Ascending aorta (tissue), 2 donors: ENCODE results near the gene LRRC74B. TPM values are rescaled to one million over a fixed set of nuclear protein-coding genes. Genes with fewer than 3 reads are reported as not detected.
"Not testable (repeated sequence)": the region's sequence is repeated elsewhere in the genome, so short reads cannot be mapped to it uniquely, and the experiment has no call there.

Experiments
- DNase-seq, 2 donors: peaks; one replicate each; pipeline ENCODE4 v3.0.0-alpha.2; 2019; ENCODE audit warnings: low spot score in 2 of 2
- H3K27ac ChIP-seq, 2 donors: fragments of 200-600 bp; sonication (generic); one replicate each; pipeline ENCODE4 v1.5.1; 2016 to 2017; ENCODE audit warnings: mild to moderate bottlenecking in 1 of 2
- H3K27me3 ChIP-seq: fragments of 200-600 bp; sonication (generic); one replicate; pipeline ENCODE4 v1.5.1; 2017
- H3K36me3 ChIP-seq, 2 donors: fragments of 200-600 bp; sonication (generic); one replicate each; pipeline ENCODE4 v1.5.1; 2016
- H3K4me1 ChIP-seq, 2 donors: fragments of 200-600 bp; sonication (generic); one replicate each; pipeline ENCODE4 v1.5.1; 2016 to 2017; ENCODE audit warnings: mild to moderate bottlenecking in 1 of 2
- H3K4me3 ChIP-seq, 2 donors: fragments of 200-600 bp; sonication (generic); one replicate each; pipeline ENCODE4 v1.5.1; 2016 to 2017; ENCODE audit warnings: mild to moderate bottlenecking in 1 of 2
- H3K9me3 ChIP-seq, 2 donors: fragments of 200-600 bp; sonication (generic); one replicate each; pipeline ENCODE4 v1.5.1; 2016
- CTCF ChIP-seq, 3 experiments: fragments of 200-600 bp in 2 of 3; fragments of 450-650 bp in 1 of 3; sonication (generic) in 2 of 3; IDR thresholded peaks; one replicate each; pipeline ENCODE4 v1.5.1; 2016 to 2019; ENCODE audit warnings: antibody characterized with exemption in 3 of 3, mild to moderate bottlenecking in 1 of 3, moderate library complexity in 1 of 3
- intact Hi-C: fragments of 100-400 bp; cut with DNase I; formaldehyde crosslinking; loops from one replicate; pipeline ENCODE4 v1.15.1; 2023
- total RNA-seq: library from RNA; depleted of rRNA; stranded (reverse); fragments of >200 nt; gene quantifications from one replicate; pipeline ENCODE4 v1.1.0, GENCODE V29; 2016

The LRRC74B gene
- total RNA-seq, 1 donor from 2014 or later = 2.6 TPM

DNA sequence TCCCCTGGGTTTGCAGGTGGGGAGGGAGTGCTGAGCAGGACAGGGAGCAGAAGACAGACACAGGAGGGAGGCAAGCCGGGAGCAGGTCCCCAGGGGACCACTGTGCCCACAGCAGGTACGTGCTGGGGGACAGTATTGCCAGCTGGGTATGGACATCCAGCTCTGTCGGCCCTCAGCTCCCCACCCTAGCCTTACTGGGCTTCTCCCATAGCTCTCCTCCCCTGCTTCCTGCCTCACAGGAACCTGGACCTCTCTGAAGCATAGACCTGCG is 9.8 kb downstream of the LRRC74B start:
- Histone ChIP-seq H3K36me3 (no peaks in the 10 kb centered on the region), H3K9me3 (no peaks in the 10 kb centered on the region), H3K27me3 (no peaks in the 10 kb centered on the region), H3K27ac (no peak overlapping the region), H3K4me1 (no peaks in the 10 kb centered on the region), H3K4me3 (no peak overlapping the region)
- no peak for TF ChIP-seq CTCF (IDR thresholded peaks at IDR 0.05)
- DNase-seq = no peak
- intact Hi-C loops = no loop called here

DNA sequence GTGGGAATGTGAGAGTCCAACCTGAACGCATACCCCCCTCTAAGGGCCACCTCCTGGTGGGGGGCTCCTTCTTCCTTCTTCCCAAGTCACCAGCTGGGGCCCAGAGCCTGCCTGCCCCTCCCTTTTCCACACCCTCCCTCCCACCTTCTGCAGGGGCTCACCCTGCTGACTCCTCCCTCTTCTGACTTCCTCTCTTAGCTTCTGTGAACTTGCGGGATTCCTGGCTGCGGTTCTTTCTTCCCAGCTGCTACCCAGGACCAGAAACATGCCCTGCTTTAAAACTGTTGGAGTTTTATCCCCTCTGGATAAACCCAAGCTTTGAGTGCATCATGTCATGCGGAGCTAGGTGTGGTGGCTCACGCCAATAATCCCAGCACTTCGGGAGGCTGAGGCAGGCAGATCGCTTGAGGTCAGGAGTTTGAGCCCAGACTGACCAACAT is 10.2 kb downstream of the LRRC74B start:
- Histone ChIP-seq H3K9me3 (no peaks in the 10 kb centered on the region), H3K27ac (no peak overlapping the region), H3K27me3 (no peaks in the 10 kb centered on the region), H3K4me1 (no peaks in the 10 kb centered on the region), H3K4me3 (no peak overlapping the region), H3K36me3 (no peaks in the 10 kb centered on the region)
- no peak for DNase-seq
- TF ChIP-seq CTCF (IDR thresholded peaks at IDR 0.05) = no peak
- intact Hi-C loops = no loop called here

DNA sequence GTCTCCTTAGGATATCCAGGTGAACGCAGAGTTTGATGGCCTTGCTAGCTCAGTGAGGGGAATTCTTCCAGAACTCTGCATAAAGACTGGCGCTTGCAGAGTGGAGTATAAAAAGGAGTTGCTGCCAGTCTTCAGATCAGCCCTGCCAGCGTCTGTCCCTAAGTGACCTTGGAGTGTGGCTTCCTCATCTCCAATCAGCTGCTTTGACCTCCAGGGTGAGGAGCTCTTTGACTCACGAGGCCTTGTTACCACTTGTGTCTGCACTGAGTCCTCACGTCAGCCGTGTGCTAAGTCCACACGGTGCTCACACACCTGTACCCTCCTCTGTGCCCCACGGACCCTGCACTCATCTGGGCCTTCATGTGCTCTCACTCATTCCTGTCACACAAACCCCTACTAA is 14.6 kb downstream of the LRRC74B start:
- H3K27ac ChIP-seq, H3K4me3 ChIP-seq, H3K4me1 ChIP-seq, intact Hi-C loops, H3K27me3 ChIP-seq, H3K9me3 ChIP-seq, H3K36me3 ChIP-seq, DNase-seq: not testable (repeated sequence)

DNA sequence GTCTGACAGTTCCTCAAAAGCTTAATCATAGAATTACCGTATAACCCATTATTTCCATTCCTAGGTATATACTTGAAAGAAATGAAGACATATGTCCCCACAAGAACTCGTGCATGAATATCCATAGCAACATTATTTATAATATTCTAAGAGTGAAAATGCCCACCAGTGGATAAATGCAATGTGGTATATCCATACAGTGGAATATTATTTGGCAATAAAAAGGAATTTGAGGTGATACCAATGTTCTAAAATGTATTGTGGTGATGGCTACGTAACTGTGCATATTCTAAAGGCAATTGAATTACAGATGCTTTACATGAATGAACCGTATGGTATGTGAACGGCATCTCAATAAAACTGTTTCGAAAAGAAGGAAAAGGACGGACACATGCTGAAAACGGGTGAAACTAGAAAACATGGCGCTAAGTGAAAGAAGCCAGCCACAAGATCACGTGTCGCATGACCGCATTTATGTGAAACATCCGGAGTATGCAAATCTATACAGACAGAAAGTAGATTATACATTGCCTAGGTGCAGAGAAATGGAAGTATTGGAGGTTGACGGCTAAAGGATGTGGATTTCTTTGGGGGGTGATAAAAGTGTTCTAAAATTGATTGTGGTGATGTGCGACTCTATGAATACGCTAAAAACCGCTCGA is 16.0 kb downstream of the LRRC74B start:
- H3K36me3 ChIP-seq, H3K4me3 ChIP-seq, H3K27me3 ChIP-seq, H3K27ac ChIP-seq, DNase-seq, H3K9me3 ChIP-seq, intact Hi-C loops, H3K4me1 ChIP-seq: not testable (repeated sequence)

DNA sequence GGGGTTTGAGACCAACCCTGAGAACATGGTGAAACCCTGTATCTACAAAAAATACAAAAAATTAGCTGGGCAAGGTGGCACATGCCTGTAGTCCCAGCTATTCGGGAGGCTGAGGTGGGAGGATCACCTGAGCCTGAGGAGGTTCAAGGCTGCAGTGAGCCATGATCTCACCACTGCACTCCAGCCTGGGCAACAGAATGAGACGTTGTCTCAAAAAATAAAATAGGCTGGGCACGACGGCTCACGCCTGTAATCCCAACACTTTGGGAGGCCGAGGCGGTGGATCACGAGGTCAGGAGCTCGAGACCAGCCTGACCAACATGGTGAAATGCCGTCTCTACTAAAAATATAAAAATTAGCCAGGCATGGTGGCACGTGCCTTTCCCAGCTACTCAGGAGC is 18.7 kb downstream of the LRRC74B start:
- H3K27me3 ChIP-seq, H3K27ac ChIP-seq, H3K36me3 ChIP-seq, intact Hi-C loops, H3K9me3 ChIP-seq, DNase-seq, H3K4me1 ChIP-seq, H3K4me3 ChIP-seq: not testable (repeated sequence)

- intact Hi-C loops = no loop called here
- H3K27me3 ChIP-seq = no peaks in the 10 kb centered on the region
- H3K36me3 ChIP-seq = no peaks in the 10 kb centered on the region
- H3K27ac ChIP-seq = no peak overlapping the region
- TF ChIP-seq CTCF (IDR thresholded peaks at IDR 0.05) = no peak
- H3K9me3 ChIP-seq = no peaks in the 10 kb centered on the region
- peak in 1 of 2 donors; percentile 58 for DNase-seq
- no peaks in the 10 kb centered on the region for H3K4me1 ChIP-seq
- H3K4me3 ChIP-seq = no peak overlapping the region
Measured at GRCh38 chr22:21064917-21065864, 19.4 kb downstream of the LRRC74B start.

GRCh38 chr22:21067075-21067900 is 21.5 kb downstream of the LRRC74B start:
- DNase-seq = no peak
- Histone ChIP-seq H3K4me3 (no peak overlapping the region), H3K36me3 (no peaks in the 10 kb centered on the region), H3K9me3 (no peaks in the 10 kb centered on the region), H3K4me1 (no peaks in the 10 kb centered on the region), H3K27me3 (no peaks in the 10 kb centered on the region), H3K27ac (no peak overlapping the region)
- intact Hi-C loops = no loop called here
- no peak for TF ChIP-seq CTCF (IDR thresholded peaks at IDR 0.05)
